Measurements from ENCODE around the gene PRKACG.
"Not testable (repeated sequence)": the region's sequence is repeated elsewhere in the genome, so short reads cannot be mapped to it uniquely, and the experiment has no call there.

PRKACG gene

GRCh38 chr9:69023650-69024049, 9.7 kb upstream of the PRKACG start:
- no peak for DNase-seq

- DNase-seq, result no peak
Measured at GRCh38 chr9:69020301-69021145, 6.6 kb upstream of the PRKACG start.

- no peak for DNase-seq
Measured at GRCh38 chr9:69019808-69020207, 5.9 kb upstream of the PRKACG start.

GRCh38 chr9:69018737-69019136, 4.8 kb upstream of the PRKACG start:
- no peak for DNase-seq

GRCh38 chr9:69016191-69017096, 2.5 kb upstream of the PRKACG start:
- no peak for DNase-seq

GRCh38 chr9:69013382-69013727, 558 bp downstream of the PRKACG start:
- DNase-seq, result no peak

- DNase-seq, result no peak
Measured at GRCh38 chr9:69012696-69013381, 1.1 kb downstream of the PRKACG start.

GRCh38 chr9:69009708-69010107, 4.2 kb downstream of the PRKACG start:
- no peak for DNase-seq

GRCh38 chr9:69004836-69005235, 9.1 kb downstream of the PRKACG start:
- no peak for DNase-seq

GRCh38 chr9:69003051-69003450, 10.9 kb downstream of the PRKACG start:
- no peak for DNase-seq

GRCh38 chr9:69001921-69002320, 12.0 kb downstream of the PRKACG start:
- no peak for DNase-seq

- DNase-seq, result no peak
Measured at GRCh38 chr9:68999393-69000105, 14.4 kb downstream of the PRKACG start.

GRCh38 chr9:68998812-68999211, 15.1 kb downstream of the PRKACG start:
- no peak for DNase-seq

GRCh38 chr9:68998385-68998784, 15.5 kb downstream of the PRKACG start:
- no peak for DNase-seq

- DNase-seq, result no peak
Measured at GRCh38 chr9:68997666-68998065, 16.2 kb downstream of the PRKACG start.

- no peak for DNase-seq
Measured at GRCh38 chr9:68996462-68996861, 17.5 kb downstream of the PRKACG start.

- DNase-seq, result no peak
Measured at GRCh38 chr9:68995776-68996175, 18.1 kb downstream of the PRKACG start.

- no peak for DNase-seq
Measured at GRCh38 chr9:68991457-68991856, 22.5 kb downstream of the PRKACG start.

- DNase-seq, result not testable (repeated sequence)
Measured at GRCh38 chr9:68986949-68987348, 27.0 kb downstream of the PRKACG start.

GRCh38 chr9:68983522-68984424, 30.1 kb downstream of the PRKACG start:
- DNase-seq, result no peak

- DNase-seq, result no peak
Measured at GRCh38 chr9:68983008-68983411, 30.9 kb downstream of the PRKACG start.

GRCh38 chr9:68981789-68982188, 32.1 kb downstream of the PRKACG start:
- DNase-seq, result no peak
